H1 (cell line): ENCODE measurements around the gene PIK3R5. TPM values are rescaled to one million over a fixed set of nuclear protein-coding genes. Genes with fewer than 3 reads are reported as not detected.

ENCODE experiments used
- CTCF ChIA-PET: fragments of 300-600 bp; sonication (Branson Sonifier 250); formaldehyde crosslinking; loops from one replicate; lab custom pipeline; 2021; ENCODE audit not compliant: partially characterized antibody; lab: Charles Lee
- POLR2A ChIA-PET: fragments of 300-600 bp; sonication (Branson Sonifier 250); formaldehyde crosslinking; loops from one replicate; lab custom pipeline; 2021; ENCODE audit warnings: inconsistent platforms; ENCODE audit not compliant: partially characterized antibody; lab: Charles Lee
- DNase-seq, 2 experiments: peaks; one replicate each; pipeline versions ENCODE4 v3.0.0 to v3.0.0-alpha.2; 2010 to 2022; ENCODE audit warnings: low spot score in 2 of 2, low read depth in 1 of 2, mixed read lengths in 1 of 2
- FAIRE-seq: peaks from 2 replicates; lab custom pipeline; 2011; peaks lifted over from hg19 to GRCh38; lab: Jason Lieb, UNC
- H2AFZ ChIP-seq: 2 replicates; pipeline ENCODE4 v1.8.1; 2012; ENCODE audit warnings: low read length, inconsistent platforms
- H2AK5ac ChIP-seq: 2 replicates; pipeline ENCODE4 v1.6.1; 2013; ENCODE audit warnings: low read depth, low read length
- H2BK120ac ChIP-seq: replicated peaks from 2 replicates; pipeline ENCODE3; 2013; ENCODE audit warnings: low read depth, low read length, inconsistent platforms
- H2BK12ac ChIP-seq: 2 replicates; pipeline ENCODE4 v1.6.1; 2013; ENCODE audit warnings: low read depth, low read length
- H2BK15ac ChIP-seq: 2 replicates; pipeline ENCODE4 v1.6.1; 2013; ENCODE audit warnings: low read length
- H2BK20ac ChIP-seq: 2 replicates; pipeline ENCODE4 v1.6.1; 2013; ENCODE audit warnings: low read length
- H2BK5ac ChIP-seq: 2 replicates; pipeline ENCODE4 v1.6.1; 2013; ENCODE audit warnings: low read depth, low read length
- H3K14ac ChIP-seq: 2 replicates; pipeline ENCODE4 v1.6.1; 2013; ENCODE audit warnings: inconsistent platforms; ENCODE audit not compliant: insufficient read length
- H3K18ac ChIP-seq: 2 replicates; pipeline ENCODE4 v1.6.1; 2013; ENCODE audit warnings: low read length; ENCODE audit errors: extremely low read depth
- H3K23ac ChIP-seq: 2 replicates; pipeline ENCODE4 v1.6.1; 2013; ENCODE audit warnings: inconsistent platforms; ENCODE audit not compliant: insufficient read length
- H3K23me2 ChIP-seq: 2 replicates; pipeline ENCODE4 v1.6.1; 2013; ENCODE audit warnings: low read depth, low read length
- H3K27ac ChIP-seq: 2 replicates; pipeline ENCODE4 v1.6.1; 2011; ENCODE audit warnings: low read depth, low read length, inconsistent platforms
- H3K27me3 ChIP-seq, 4 experiments: replicated peaks in 1 of 4; 1 replicate in 1 of 4; 2 replicates in 3 of 4; pipeline versions ENCODE4 v1.6.1 to v1.8.1; 2011 to 2013; ENCODE audit warnings: low read length in 3 of 4, mild to moderate bottlenecking in 3 of 4, inconsistent platforms in 2 of 4, mixed read lengths in 2 of 4, moderate library complexity in 1 of 4; ENCODE audit not compliant: control insufficient read depth in 3 of 4, insufficient read depth in 3 of 4; ENCODE audit errors: extremely low read depth in 1 of 4
- H3K36me3 ChIP-seq, 4 experiments: 2 replicates each; pipeline versions ENCODE4 v1.6.1 to v1.8.1; 2011 to 2013; ENCODE audit warnings: mild to moderate bottlenecking in 4 of 4, low read length in 3 of 4, moderate library complexity in 2 of 4, control low read depth in 1 of 4, inconsistent platforms in 1 of 4; ENCODE audit not compliant: insufficient read depth in 4 of 4, control insufficient read depth in 2 of 4
- H3K4ac ChIP-seq: replicated peaks from 2 replicates; pipeline ENCODE3; 2013; ENCODE audit warnings: low read length, low read depth, mixed read lengths, inconsistent platforms; ENCODE audit not compliant: insufficient read length
- H3K4me1 ChIP-seq, 4 experiments: replicated peaks in 1 of 4; 1 replicate in 1 of 4; 2 replicates in 3 of 4; pipeline versions ENCODE4 v1.6.1 to v1.8.1; 2011 to 2013; ENCODE audit warnings: low read length in 3 of 4, inconsistent platforms in 2 of 4, mixed read lengths in 1 of 4; ENCODE audit not compliant: insufficient read depth in 4 of 4, control insufficient read depth in 3 of 4
- H3K4me2 ChIP-seq, 2 experiments: 2 replicates each; pipeline versions ENCODE4 v1.6.1 to v1.8.1; 2011 to 2013; ENCODE audit warnings: low read depth in 2 of 2, low read length in 2 of 2, control low read depth in 1 of 2, inconsistent platforms in 1 of 2, mild to moderate bottlenecking in 1 of 2; ENCODE audit not compliant: insufficient read depth in 1 of 2
- H3K4me3 ChIP-seq, 4 experiments: fragments of 200-600, 300-600 bp in 1 of 4; sonication (generic), shearing (Covaris generic), sonication (Bioruptor Twin) in 1 of 4; 2 replicates each; pipeline versions ENCODE4 v1.5.1 to v1.8.1; 2011 to 2016; ENCODE audit warnings: low read length in 4 of 4, low read depth in 3 of 4, control low read depth in 2 of 4, inconsistent platforms in 2 of 4, mild to moderate bottlenecking in 2 of 4, mixed read lengths in 1 of 4, moderate library complexity in 1 of 4; ENCODE audit not compliant: insufficient read depth in 2 of 4; ENCODE audit errors: extremely low read depth in 1 of 4
- H3K56ac ChIP-seq: replicated peaks from 2 replicates; pipeline ENCODE3; 2013; ENCODE audit warnings: low read depth, mild to moderate bottlenecking, mixed read lengths, low read length, inconsistent platforms; ENCODE audit not compliant: insufficient read length
- H3K79me1 ChIP-seq: 2 replicates; pipeline ENCODE4 v1.6.1; 2013; ENCODE audit warnings: low read depth, low read length, control low read depth
- H3K79me2 ChIP-seq, 2 experiments: 2 replicates each; pipeline versions ENCODE4 v1.6.1 to v1.8.1; 2012 to 2013; ENCODE audit warnings: low read length in 2 of 2, mild to moderate bottlenecking in 2 of 2, inconsistent platforms in 1 of 2; ENCODE audit not compliant: insufficient read depth in 2 of 2, control insufficient read depth in 1 of 2
- H3K9ac ChIP-seq, 4 experiments: replicated peaks in 1 of 4; 1 replicate in 1 of 4; 2 replicates in 3 of 4; pipeline versions ENCODE4 v1.6.1 to v1.8.1; 2011 to 2013; ENCODE audit warnings: low read depth in 3 of 4, low read length in 3 of 4, control low read depth in 2 of 4, mild to moderate bottlenecking in 2 of 4, moderate library complexity in 2 of 4, inconsistent platforms in 1 of 4; ENCODE audit errors: extremely low read depth in 1 of 4
- H3K9me3 ChIP-seq, 2 experiments: 2 replicates each; pipeline versions ENCODE4 v1.6.1 to v1.8.1; 2012 to 2013; ENCODE audit warnings: mild to moderate bottlenecking in 2 of 2, moderate library complexity in 2 of 2, control low read depth in 1 of 2, inconsistent platforms in 1 of 2, low read depth in 1 of 2, low read length in 1 of 2, mixed read lengths in 1 of 2; ENCODE audit not compliant: insufficient read depth in 2 of 2
- H4K20me1 ChIP-seq, 2 experiments: replicated peaks in 1 of 2; 2 replicates each; pipeline versions ENCODE3 to v1.8.1; 2011 to 2013; ENCODE audit warnings: inconsistent platforms in 2 of 2, low read length in 2 of 2, mild to moderate bottlenecking in 1 of 2; ENCODE audit not compliant: insufficient read depth in 2 of 2, control insufficient read depth in 1 of 2
- H4K5ac ChIP-seq: 2 replicates; pipeline ENCODE4 v1.6.1; 2013; ENCODE audit warnings: low read length, low read depth, mixed read lengths, inconsistent platforms; ENCODE audit not compliant: insufficient read length
- H4K8ac ChIP-seq: 2 replicates; pipeline ENCODE4 v1.8.0; 2013; ENCODE audit warnings: mild to moderate bottlenecking, moderate library complexity, low read length, inconsistent platforms; ENCODE audit not compliant: insufficient read depth; ENCODE audit errors: extremely low read depth
- H4K91ac ChIP-seq: replicated peaks from 2 replicates; pipeline ENCODE3; 2013; ENCODE audit warnings: low read length, mixed read lengths, inconsistent platforms; ENCODE audit not compliant: insufficient read length
- BACH1 ChIP-seq: IDR thresholded peaks from 2 replicates; pipeline ENCODE4 v1.6.1; 2012; ENCODE audit warnings: low read length, improper control_type of control experiment
- CBX5 ChIP-seq: fragments of 300-800, 300-1000 bp; sonication (generic); IDR thresholded peaks from 2 replicates; pipeline ENCODE4 v1.7.1; 2016; ENCODE audit warnings: antibody characterized with exemption, low read length, low read depth
- CREB1 ChIP-seq: IDR thresholded peaks from 2 replicates; pipeline ENCODE4 v1.6.1; 2012; ENCODE audit warnings: inconsistent platforms
- HDAC6 ChIP-seq: IDR thresholded peaks from one replicate; pipeline ENCODE4 v1.7.1; 2012; ENCODE audit warnings: low read depth, mild to moderate bottlenecking, inconsistent platforms, low read length, moderate library complexity
- KDM1A ChIP-seq: fragments of 200-600, 300-600 bp; sonication (generic); IDR thresholded peaks from 2 replicates; pipeline ENCODE4 v1.7.1; 2016; ENCODE audit warnings: mild to moderate bottlenecking, low read length, borderline replicate concordance
- NANOG ChIP-seq: IDR thresholded peaks from 2 replicates; pipeline ENCODE4 v1.6.1; 2011; ENCODE audit warnings: low read length, low read depth, mild to moderate bottlenecking, inconsistent platforms; ENCODE audit not compliant: insufficient read depth, poor library complexity, severe bottlenecking
- PHF8 ChIP-seq: fragments of 200-600 bp; sonication (generic); conservative IDR thresholded peaks from 2 replicates; pipeline ENCODE4 v1.7.1; 2012; ENCODE audit warnings: low read depth, mild to moderate bottlenecking, inconsistent platforms, low read length, moderate library complexity
- POU5F1 ChIP-seq: IDR thresholded peaks from 2 replicates; pipeline ENCODE4 v1.6.1; 2011; ENCODE audit warnings: low read depth, mild to moderate bottlenecking, low read length, moderate library complexity
- RFX5 ChIP-seq: IDR thresholded peaks from 2 replicates; pipeline ENCODE4 v1.6.1; 2011; ENCODE audit warnings: low read depth, low read length, improper control_type of control experiment, borderline replicate concordance
- SUZ12 ChIP-seq: fragments of 200-600 bp; sonication (generic); IDR thresholded peaks from 2 replicates; pipeline ENCODE4 v1.6.1; 2012; ENCODE audit warnings: mild to moderate bottlenecking, inconsistent platforms, low read length, moderate library complexity, mixed read lengths
- TAF1 ChIP-seq: IDR thresholded peaks from 2 replicates; pipeline ENCODE4 v1.6.1; 2011; ENCODE audit warnings: mild to moderate bottlenecking, low read depth, low read length
- WGBS, 2 experiments: shearing (Covaris generic) in 1 of 2; methylation state at CpG; one replicate each; pipeline versions ENCODE4 v1.1.6 to v1.1.7; 2013 to 2015; ENCODE audit warnings: low lambda C conversion rate in 2 of 2, mixed read lengths in 2 of 2, inconsistent platforms in 1 of 2, low coverage in 1 of 2, missing lambda C conversion rate in 1 of 2; ENCODE audit not compliant: insufficient replicate concordance in 2 of 2, insufficient coverage in 1 of 2, insufficient read length in 1 of 2; ENCODE audit errors: extremely low coverage in 1 of 2, missing lambda C conversion rate in 1 of 2; 5-methylcytosine and 5-hydroxymethylcytosine counted together
- polyA plus RNA-seq, 7 experiments: library from polyadenylated mRNA; depleted of rRNA in 3 of 7; stranded (reverse) in 5 of 7; unstranded in 2 of 7; fragments of >200 nt in 5 of 7; fragments of 200-250 nt in 2 of 7; gene quantifications; 1 replicate in 5 of 7; 2 replicates in 1 of 7; 4 replicates in 1 of 7; pipeline versions ENCODE4 v1.2.1 to v1.2.3, GENCODE V29; 2011 to 2013; ENCODE audit warnings: missing spikeins in 2 of 7, mixed read lengths in 2 of 7
- total RNA-seq: library from RNA; stranded (reverse); fragmentation: NEBNext Ultra II Directional; extraction: Animal tissue kit (Norgen Biotek cat#: 25700); gene quantifications from 2 replicates; pipeline ENCODE4 v1.2.1, GENCODE V29; 2021

Gene PIK3R5
- total and polyA plus RNA-seq, 2 of the 8 experiments (the other 6 are each of a cell fraction or from before 2014, with no cell fraction given) = 2.7 to 4.3 TPM

GRCh38 chr17:8927395-8927794 is 38.1 kb downstream of the PIK3R5 start:
- H2AFZ ChIP-seq = no peak overlapping the region
- H3K79me2 ChIP-seq = no peaks in the 10 kb centered on the region
- no peak for TF ChIP-seq POU5F1
- no peak for TF ChIP-seq SUZ12
- no peak for TF ChIP-seq RFX5
- no peak for TF ChIP-seq PHF8
- TF ChIP-seq TAF1 = no peak
- TF ChIP-seq NANOG = no peak
- no peak for TF ChIP-seq HDAC6
- no peak for TF ChIP-seq CBX5
- TF ChIP-seq BACH1 = no peak
- TF ChIP-seq KDM1A = no peak
- no peak for TF ChIP-seq CREB1
- 92% methylated on average over 3 of the region's 3 CpGs; no CpG with 5 or more reads in 1 of the 2 experiments for WGBS, 2 experiments
- no peak overlapping the region for H3K18ac ChIP-seq
- H3K23ac ChIP-seq = no peak overlapping the region
- H3K9ac ChIP-seq = no peak overlapping the region
- H3K4me1 ChIP-seq = no peaks in the 10 kb centered on the region
- H2BK20ac ChIP-seq = no peak overlapping the region
- POLR2A ChIA-PET = no interaction called here
- DNase-seq (no peak), FAIRE-seq (no peak)
- H3K27ac ChIP-seq = no peak overlapping the region
- H3K4ac ChIP-seq = no peak overlapping the region
- H3K36me3 ChIP-seq = no peaks in the 10 kb centered on the region
- H3K14ac ChIP-seq = no peak overlapping the region
- no peak overlapping the region for H4K5ac ChIP-seq
- H2BK5ac ChIP-seq = no peak overlapping the region
- H2BK12ac ChIP-seq = no peak overlapping the region
- no peaks in the 10 kb centered on the region for H4K20me1 ChIP-seq
- no peak overlapping the region for H4K91ac ChIP-seq
- no peak overlapping the region for H3K4me3 ChIP-seq
- peaks cover 17 to 25% of the 10 kb centered on the region in 2 experiments for H3K9me3 ChIP-seq
- H4K8ac ChIP-seq = no peak overlapping the region
- no peak overlapping the region for H3K56ac ChIP-seq
- no peak overlapping the region for H2AK5ac ChIP-seq
- H3K4me2 ChIP-seq = no peak overlapping the region
- H3K23me2 ChIP-seq = peaks cover 2% of the 10 kb centered on the region; the same call in 1 of the 2 replicates
- no peaks in the 10 kb centered on the region for H3K27me3 ChIP-seq
- no peaks in the 10 kb centered on the region for H3K79me1 ChIP-seq
- H2BK120ac ChIP-seq = no peak overlapping the region
- no peak overlapping the region for H2BK15ac ChIP-seq
- CTCF ChIA-PET = no interaction called here
